DOHH2 (cell line): ENCODE measurements around the gene LUC7L3.

Experiments
- CTCF ChIP-seq: fragments of 200-600 bp; sonication (generic); IDR thresholded peaks from one replicate; pipeline ENCODE4 v1.5.1; 2014; ENCODE audit warnings: antibody characterized with exemption, mild to moderate bottlenecking, low read depth, low read length; ENCODE audit not compliant: poor library complexity, severe bottlenecking
- EZH2phosphoT487 ChIP-seq: fragments of 200-600 bp; sonication (generic); IDR thresholded peaks from 2 replicates; pipeline ENCODE4 v1.6.1; 2017; ENCODE audit warnings: borderline replicate concordance, mild to moderate bottlenecking, antibody characterized with exemption, low read length, moderate library complexity, mixed read lengths

GRCh38 chr17:50781167-50781566 lies 61.8 kb downstream of the LUC7L3 start:
- TF ChIP-seq EZH2phosphoT487, result no peak
- TF ChIP-seq CTCF, result no peak
